ENCODE measurements around the gene SLC26A1. TPM values are rescaled to one million over a fixed set of nuclear protein-coding genes. Genes with fewer than 3 reads are reported as not detected.
"Not testable (repeated sequence)": the region's sequence is repeated elsewhere in the genome, so short reads cannot be mapped to it uniquely, and the experiment has no call there.

The SLC26A1 gene
- total RNA-seq, 1 donor from 2014 or later: not detected

- DNase-seq: no peak
Observed at GRCh38 chr4:1013225-1014073, 20.2 kb upstream of the SLC26A1 start.

- peak; percentile 50 for DNase-seq
Observed at GRCh38 chr4:1012034-1012739, 19.0 kb upstream of the SLC26A1 start.

- DNase-seq: no peak
Observed at GRCh38 chr4:1011666-1012033, 18.4 kb upstream of the SLC26A1 start.

GRCh38 chr4:1011022-1011665 lies 17.9 kb upstream of the SLC26A1 start, which contains the start of gene FGFRL1:
Gene FGFRL1 (plus strand): TSS chr4:1011626. CDS start chr4:1012486, 860 bp downstream.
- peak; percentile 87 for DNase-seq

GRCh38 chr4:1010395-1011021 lies 17.3 kb upstream of the SLC26A1 start:
- peak; percentile 43 for DNase-seq

- DNase-seq: peak; percentile 70
Observed at GRCh38 chr4:1009542-1010394, 16.6 kb upstream of the SLC26A1 start.

GRCh38 chr4:1008840-1009541 lies 15.8 kb upstream of the SLC26A1 start:
- peak; percentile 18 for DNase-seq

- no peak for DNase-seq
Observed at GRCh38 chr4:1006856-1007255, 13.7 kb upstream of the SLC26A1 start.

- DNase-seq: no peak
Observed at GRCh38 chr4:1004557-1005485, 11.6 kb upstream of the SLC26A1 start.

GRCh38 chr4:1004071-1004418 lies 10.8 kb upstream of the SLC26A1 start:
- no peak for DNase-seq

- DNase-seq: no peak
Observed at GRCh38 chr4:1003271-1004070, 10.3 kb upstream of the SLC26A1 start.

GRCh38 chr4:1002631-1003251 lies 9.5 kb upstream of the SLC26A1 start:
- no peak for DNase-seq

GRCh38 chr4:1002131-1002630 lies 9.0 kb upstream of the SLC26A1 start:
- DNase-seq: peak; percentile 32

GRCh38 chr4:1001561-1002130 lies 8.4 kb upstream of the SLC26A1 start:
- no peak for DNase-seq

GRCh38 chr4:1000686-1001260 lies 7.6 kb upstream of the SLC26A1 start:
- no peak for DNase-seq

- no peak for DNase-seq
Observed at GRCh38 chr4:999882-1000425, 6.8 kb upstream of the SLC26A1 start.

GRCh38 chr4:999240-999863 lies 6.1 kb upstream of the SLC26A1 start:
- DNase-seq: not testable (repeated sequence)

All from dermis blood vessel endothelial cell (primary cell).